HEK293T (cell line): ENCODE data around the gene PI4KA.

Experiments used
- CTCF ChIA-PET: fragments of 350-600 bp; formaldehyde crosslinking; extraction: SDS; loops from one replicate; lab custom pipeline; 2021; ENCODE audit warnings: antibody characterized with exemption, inconsistent platforms; lab: Yijun Ruan, JAX
- POLR2A ChIA-PET: fragments of 350-600 bp; formaldehyde crosslinking; extraction: SDS; loops from one replicate; lab custom pipeline; 2020; ENCODE audit warnings: antibody characterized with exemption, inconsistent platforms; lab: Yijun Ruan, JAX
- DNase-seq: peaks from one replicate; pipeline ENCODE4 v3.0.0; 2012; ENCODE audit warnings: mixed read lengths; ENCODE audit errors: extremely low spot score
- ARNT ChIP-seq: fragments of 450-650 bp; IDR thresholded peaks from 2 replicates; pipeline ENCODE4 v1.6.1; 2017; ENCODE audit warnings: mild to moderate bottlenecking
- BHLHE40 ChIP-seq: fragments of 450-650 bp; IDR thresholded peaks from 2 replicates; pipeline ENCODE4 v1.6.1; 2016; ENCODE audit warnings: mild to moderate bottlenecking, moderate library complexity, borderline replicate concordance
- CTBP1 ChIP-seq: fragments of 450-650 bp; IDR thresholded peaks from 2 replicates; pipeline ENCODE4 v1.6.1; 2016; ENCODE audit warnings: borderline replicate concordance
- ELF4 ChIP-seq: fragments of 450-650 bp; IDR thresholded peaks from 2 replicates; pipeline ENCODE4 v1.6.1; 2017; ENCODE audit warnings: antibody characterized with exemption
- FOXA1 ChIP-seq: fragments of 450-650 bp; IDR thresholded peaks from 2 replicates; pipeline ENCODE4 v1.6.1; 2016; ENCODE audit warnings: mild to moderate bottlenecking
- FOXK2 ChIP-seq: fragments of 450-650 bp; IDR thresholded peaks from 2 replicates; pipeline ENCODE4 v1.6.1; 2016; ENCODE audit warnings: mild to moderate bottlenecking
- FOXM1 ChIP-seq: fragments of 450-650 bp; IDR thresholded peaks from 2 replicates; pipeline ENCODE4 v1.6.1; 2017; ENCODE audit warnings: mild to moderate bottlenecking, borderline replicate concordance
- HDGF ChIP-seq: fragments of 450-650 bp; IDR thresholded peaks from 2 replicates; pipeline ENCODE4 v1.6.1; 2017; ENCODE audit warnings: antibody characterized with exemption, borderline replicate concordance
- L3MBTL2 ChIP-seq: fragments of 450-650 bp; conservative IDR thresholded peaks from 2 replicates; pipeline ENCODE4 v1.6.1; 2016; ENCODE audit warnings: mild to moderate bottlenecking
- LEF1 ChIP-seq: fragments of 450-650 bp; IDR thresholded peaks from 2 replicates; pipeline ENCODE4 v1.6.1; 2017; ENCODE audit warnings: mild to moderate bottlenecking, borderline replicate concordance
- NFRKB ChIP-seq: fragments of 450-650 bp; IDR thresholded peaks from 2 replicates; pipeline ENCODE4 v1.6.1; 2016; ENCODE audit warnings: mild to moderate bottlenecking, moderate library complexity
- SP1 ChIP-seq: fragments of 450-650 bp; IDR thresholded peaks from 2 replicates; pipeline ENCODE4 v1.6.1; 2017
- SUZ12 ChIP-seq: fragments of 450-650 bp; IDR thresholded peaks from 2 replicates; pipeline ENCODE4 v1.6.1; 2016; ENCODE audit warnings: mild to moderate bottlenecking
- TARDBP ChIP-seq: fragments of 450-650 bp; IDR thresholded peaks from 2 replicates; pipeline ENCODE4 v1.6.1; 2016
- ZNF384 ChIP-seq: fragments of 450-650 bp; IDR thresholded peaks from 2 replicates; pipeline ENCODE4 v1.6.1; 2016
- TF ChIP-seq, protein P1 (sequence below): fragments of 450-650 bp; IDR thresholded peaks from 2 replicates; pipeline ENCODE4 v1.6.1; 2016

PI4KA gene

DNA sequence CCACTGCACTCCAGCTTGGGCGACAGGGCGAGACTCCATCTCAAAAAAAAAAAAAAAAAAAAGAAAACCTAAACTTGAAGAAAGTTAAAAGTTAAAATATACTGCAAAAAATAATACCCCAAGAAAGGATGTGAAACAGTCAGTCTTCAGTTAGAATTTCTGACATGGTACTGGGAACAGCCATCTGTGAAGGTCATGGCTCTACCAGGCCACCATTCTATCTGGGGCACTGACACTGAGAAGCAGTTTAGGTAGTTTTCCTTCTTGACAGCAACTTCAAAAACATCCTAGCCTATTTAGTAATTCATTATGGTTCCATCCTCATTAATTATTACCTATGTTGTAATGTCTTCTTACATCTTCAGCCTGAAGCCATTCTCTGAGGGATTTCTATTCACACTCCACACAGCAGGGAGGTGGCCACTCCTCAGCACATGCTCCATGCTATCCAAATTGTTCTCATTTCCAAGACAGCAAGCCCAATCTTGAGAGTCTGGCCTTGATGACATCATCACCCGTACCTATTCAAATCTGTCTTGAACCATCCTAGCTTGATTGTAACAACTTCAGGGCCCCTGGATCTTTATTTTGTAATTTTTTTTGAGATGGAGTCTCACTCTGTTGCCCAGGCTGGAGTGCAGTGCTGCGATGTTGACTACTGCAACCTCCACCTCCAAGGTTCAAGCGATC lies 46.5 kb downstream of the PI4KA start:
- POLR2A ChIA-PET: no interaction called here
- no peak for DNase-seq
- TF ChIP-seq, protein P1, sequence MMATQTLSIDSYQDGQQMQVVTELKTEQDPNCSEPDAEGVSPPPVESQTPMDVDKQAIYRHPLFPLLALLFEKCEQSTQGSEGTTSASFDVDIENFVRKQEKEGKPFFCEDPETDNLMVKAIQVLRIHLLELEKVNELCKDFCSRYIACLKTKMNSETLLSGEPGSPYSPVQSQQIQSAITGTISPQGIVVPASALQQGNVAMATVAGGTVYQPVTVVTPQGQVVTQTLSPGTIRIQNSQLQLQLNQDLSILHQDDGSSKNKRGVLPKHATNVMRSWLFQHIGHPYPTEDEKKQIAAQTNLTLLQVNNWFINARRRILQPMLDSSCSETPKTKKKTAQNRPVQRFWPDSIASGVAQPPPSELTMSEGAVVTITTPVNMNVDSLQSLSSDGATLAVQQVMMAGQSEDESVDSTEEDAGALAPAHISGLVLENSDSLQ: no peak
- no peak for TF ChIP-seq CTBP1
- TF ChIP-seq NFRKB: no peak
- no peak for TF ChIP-seq SUZ12
- TF ChIP-seq LEF1: no peak
- no peak for TF ChIP-seq ARNT
- TF ChIP-seq SP1: no peak
- no peak for TF ChIP-seq FOXM1
- TF ChIP-seq HDGF: no peak
- TF ChIP-seq BHLHE40: no peak
- TF ChIP-seq L3MBTL2: no peak
- CTCF ChIA-PET: no interaction called here

DNA sequence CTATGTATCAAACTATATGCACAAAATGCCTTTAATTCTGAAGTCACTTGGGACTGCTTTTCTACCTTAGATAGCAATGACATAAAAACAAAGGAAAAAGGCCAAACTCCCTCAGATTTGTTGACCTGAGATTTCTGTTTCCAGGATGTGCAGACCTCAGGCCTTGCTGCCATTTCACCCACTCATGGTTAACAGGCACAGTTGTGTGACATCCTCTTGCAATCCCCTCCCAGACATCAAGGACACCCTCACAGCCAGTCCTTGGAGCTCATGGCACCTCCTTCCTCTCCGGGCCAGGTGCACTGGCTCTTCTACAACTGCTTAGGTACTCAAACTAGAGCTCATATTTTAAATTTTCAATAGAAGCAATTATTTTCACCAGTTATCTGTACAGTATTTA lies 47.4 kb downstream of the PI4KA start:
- ChIA-PET CTCF (no interaction called here), POLR2A (no interaction called here)
- no peak for TF ChIP-seq ELF4
- TF ChIP-seq NFRKB: no peak
- no peak for TF ChIP-seq CTBP1
- no peak for DNase-seq

DNA sequence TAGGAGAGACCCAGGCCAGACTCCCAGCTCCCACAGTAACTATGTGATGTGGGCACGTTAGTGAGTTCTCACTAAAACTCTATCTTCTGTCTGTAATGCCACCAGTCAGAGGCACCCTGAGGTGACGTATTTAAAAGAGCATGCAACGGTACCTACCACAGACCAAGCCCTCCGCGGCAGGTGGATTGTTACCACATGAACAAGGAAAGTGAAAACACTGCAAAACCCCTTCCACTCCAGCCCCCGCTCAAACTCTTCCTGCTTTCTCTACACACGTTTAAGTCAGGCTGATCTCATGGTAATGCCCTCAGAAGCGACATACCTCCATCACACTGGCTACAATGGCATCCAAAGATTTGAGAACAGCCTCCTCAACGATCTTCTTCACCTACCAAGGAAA lies 48.0 kb downstream of the PI4KA start:
- CTCF ChIA-PET: no interaction called here
- TF ChIP-seq CTBP1: no peak
- no peak for DNase-seq
- POLR2A ChIA-PET: no interaction called here

DNA sequence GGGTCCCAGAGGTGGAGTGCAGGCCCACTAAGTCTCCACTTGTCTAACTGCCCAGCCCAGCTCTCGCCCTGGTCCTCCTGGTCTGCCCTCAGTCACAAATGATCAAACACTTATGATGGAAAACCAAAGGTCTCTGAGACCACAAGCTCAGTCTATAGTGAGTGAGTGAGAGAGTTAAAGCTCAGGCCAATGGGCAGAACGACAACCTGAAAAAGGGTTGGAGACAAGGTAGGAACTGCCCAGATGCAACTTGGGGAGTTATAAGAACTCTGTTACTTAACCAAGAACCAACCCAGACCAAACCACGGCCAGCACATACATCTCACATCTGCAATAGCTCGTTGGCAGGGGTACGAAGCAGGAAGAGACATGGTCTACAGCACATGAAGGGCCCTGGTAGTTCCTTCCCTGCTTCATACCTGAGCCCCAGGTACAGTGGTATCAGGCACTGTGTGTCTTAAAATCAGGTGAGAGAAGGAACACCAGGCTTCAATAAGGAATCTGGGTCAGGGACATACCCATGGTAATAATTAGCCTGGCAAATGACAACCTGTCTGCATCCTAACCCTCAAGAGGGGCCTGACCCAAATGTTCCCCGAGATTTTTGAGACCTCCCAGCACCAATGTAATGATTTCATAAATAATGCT lies 48.9 kb downstream of the PI4KA start:
- CTCF ChIA-PET: interaction anchor here (0.7 kb wide), 1 partner anchor 16 kb away, joined by 3 read pairs; no protein-coding TSS in a partner anchor
- DNase-seq: no peak
- POLR2A ChIA-PET: no interaction called here
- TF ChIP-seq SUZ12 (no peak), NFRKB (no peak), BHLHE40 (no peak), ZNF384 (no peak), LEF1 (no peak), FOXK2 (no peak), ARNT (no peak), FOXM1 (no peak), SP1 (no peak), ELF4 (no peak), FOXA1 (no peak), HDGF (no peak), TARDBP (no peak), CTBP1 (no peak), L3MBTL2 (no peak)
- TF ChIP-seq, protein P1: no peak

DNA sequence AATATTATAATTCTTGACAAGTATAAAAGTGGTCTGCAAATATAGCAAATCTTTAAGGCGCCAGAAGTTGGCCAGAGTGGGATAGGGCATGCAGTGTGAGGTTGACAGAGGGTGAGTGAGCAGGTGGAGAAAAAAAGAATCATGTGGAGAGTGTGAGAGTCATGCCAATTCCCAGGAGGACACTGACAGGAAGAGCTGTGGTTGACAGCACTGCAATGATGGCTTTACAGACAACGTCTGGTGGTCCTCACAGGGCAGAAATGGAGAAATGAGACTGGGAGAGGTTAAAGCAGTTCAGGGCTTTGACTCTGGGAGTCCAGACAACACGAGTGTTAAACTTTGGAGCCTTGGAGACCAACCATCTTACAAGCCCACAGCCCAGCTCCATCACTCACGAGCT lies 49.8 kb downstream of the PI4KA start:
- DNase-seq: no peak
- POLR2A ChIA-PET: no interaction called here
- CTCF ChIA-PET: interaction anchor here (0.7 kb wide), 1 partner anchor 15 kb away, joined by 3 read pairs; no protein-coding TSS in a partner anchor
- TF ChIP-seq HDGF (no peak), L3MBTL2 (no peak), CTBP1 (no peak), SUZ12 (no peak), ZNF384 (no peak), FOXA1 (no peak), BHLHE40 (no peak), ARNT (no peak), LEF1 (no peak), FOXM1 (no peak), SP1 (no peak), FOXK2 (no peak), ELF4 (no peak)
- TF ChIP-seq, protein P1: no peak

DNA sequence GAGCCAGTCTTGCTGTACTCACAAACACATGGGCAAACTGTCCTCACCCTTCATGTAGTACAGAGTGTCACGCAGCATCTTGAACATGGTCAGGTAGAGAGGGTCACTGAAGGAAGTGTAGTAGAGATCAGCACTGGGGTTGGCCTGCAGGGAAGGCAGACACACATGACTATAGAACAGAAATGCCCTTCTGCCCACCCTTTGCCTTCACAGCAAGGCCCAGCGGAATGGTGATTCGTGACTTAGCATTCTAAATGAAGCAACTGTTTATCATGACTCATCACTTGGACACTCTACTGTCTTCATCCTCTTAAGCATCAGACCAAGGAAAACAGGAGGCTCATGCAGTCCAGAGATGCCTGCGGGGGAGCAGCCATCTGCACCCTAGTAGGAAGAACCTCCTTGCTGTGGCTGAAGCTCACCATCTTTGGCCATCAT lies 51.3 kb downstream of the PI4KA start:
- CTCF ChIA-PET: no interaction called here
- DNase-seq: no peak
- POLR2A ChIA-PET: no interaction called here
- TF ChIP-seq HDGF (no peak), NFRKB (no peak), SP1 (no peak), BHLHE40 (no peak), FOXK2 (no peak), ARNT (no peak), LEF1 (no peak), CTBP1 (no peak), L3MBTL2 (no peak), TARDBP (no peak), ZNF384 (no peak), SUZ12 (no peak), ELF4 (no peak), FOXA1 (no peak)
- TF ChIP-seq, protein P1: no peak
